Thoracic aorta (tissue), 2 donors: ENCODE measurements around the gene GOLGA1. TPM values are rescaled to one million over a fixed set of nuclear protein-coding genes. Genes with fewer than 3 reads are reported as not detected.
"Not testable (repeated sequence)": the region's sequence is repeated elsewhere in the genome, so short reads cannot be mapped to it uniquely, and the experiment has no call there.

Experiments
- ATAC-seq: fragments of 150-250 bp; one replicate; pipeline ENCODE4 v1.8.0; 2017; ENCODE audit warnings: low read depth; ENCODE audit not compliant: insufficient number of reproducible peaks, low FRiP score
- DNase-seq: peaks from one replicate; pipeline ENCODE4 v3.0.0-alpha.2; 2020; ENCODE audit warnings: low spot score
- H3K27ac ChIP-seq, 2 donors: fragments of 200-600 bp; sonication (generic); 1 replicate in 1 of 2; 2 replicates in 1 of 2; pipeline ENCODE4 v1.5.1; 2016; ENCODE audit warnings: mild to moderate bottlenecking in 2 of 2, moderate library complexity in 2 of 2
- H3K27me3 ChIP-seq: fragments of 200-600 bp; sonication (generic); replicated peaks from 2 replicates; pipeline ENCODE4 v1.6.0; 2016; ENCODE audit warnings: mild to moderate bottlenecking; ENCODE audit not compliant: insufficient read depth
- H3K36me3 ChIP-seq: fragments of 200-600 bp; sonication (generic); one replicate; pipeline ENCODE4 v1.5.1; 2016
- H3K4me1 ChIP-seq, 2 donors: fragments of 200-600 bp; sonication (generic); 1 replicate in 1 of 2; 2 replicates in 1 of 2; pipeline versions ENCODE4 v1.5.1 to v1.6.0; 2016; ENCODE audit warnings: low read depth in 2 of 2, mild to moderate bottlenecking in 1 of 2; ENCODE audit not compliant: control insufficient read depth in 1 of 2
- H3K4me3 ChIP-seq: fragments of 200-600 bp; sonication (generic); 2 replicates; pipeline ENCODE4 v1.5.1; 2016; ENCODE audit warnings: mild to moderate bottlenecking
- H3K9me3 ChIP-seq: fragments of 200-600 bp; sonication (generic); 2 replicates; pipeline ENCODE4 v1.5.1; 2016
- total RNA-seq, 2 donors: library from RNA; depleted of rRNA; stranded (reverse); fragments of >200 nt; gene quantifications; one replicate each; pipeline versions ENCODE4 v1.1.0 to v1.2.3, GENCODE V29; 2016
- TF ChIP-seq, protein P1 (sequence below): fragments of 200-600 bp; sonication (generic); IDR thresholded peaks from one replicate; pipeline ENCODE4 v1.5.1; 2019; ENCODE audit warnings: antibody characterized with exemption

The GOLGA1 gene
- total RNA-seq, 2 donors from 2014 or later, result 11.6 to 22.2 TPM

DNA sequence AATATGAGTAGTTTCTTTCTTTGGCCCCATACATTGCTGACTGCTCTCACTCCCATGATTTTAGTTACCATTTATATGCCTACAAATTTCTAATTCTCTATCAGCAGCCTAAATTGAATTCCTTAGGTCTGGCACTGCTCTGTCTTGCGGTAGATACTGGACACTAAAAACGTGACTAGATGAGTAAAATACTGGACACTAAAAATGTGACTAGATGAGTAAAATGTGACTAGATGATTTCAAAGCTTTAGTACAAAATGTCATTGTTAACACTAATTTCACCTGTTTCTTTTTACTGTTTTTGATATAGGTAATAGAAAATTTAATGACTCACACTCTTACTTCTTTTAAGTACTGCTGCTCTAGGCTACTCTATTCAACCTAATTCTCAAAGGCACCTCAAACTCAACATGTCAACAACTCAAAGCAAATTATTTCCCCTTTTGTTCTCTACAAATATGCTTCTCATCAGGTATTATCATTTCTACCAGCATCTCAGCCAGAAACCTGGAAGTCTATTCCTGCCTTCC lies 31.4 kb upstream of the GOLGA1 start:
- H3K4me1 ChIP-seq, result no peaks in the 10 kb centered on the region
- TF ChIP-seq, protein P1, sequence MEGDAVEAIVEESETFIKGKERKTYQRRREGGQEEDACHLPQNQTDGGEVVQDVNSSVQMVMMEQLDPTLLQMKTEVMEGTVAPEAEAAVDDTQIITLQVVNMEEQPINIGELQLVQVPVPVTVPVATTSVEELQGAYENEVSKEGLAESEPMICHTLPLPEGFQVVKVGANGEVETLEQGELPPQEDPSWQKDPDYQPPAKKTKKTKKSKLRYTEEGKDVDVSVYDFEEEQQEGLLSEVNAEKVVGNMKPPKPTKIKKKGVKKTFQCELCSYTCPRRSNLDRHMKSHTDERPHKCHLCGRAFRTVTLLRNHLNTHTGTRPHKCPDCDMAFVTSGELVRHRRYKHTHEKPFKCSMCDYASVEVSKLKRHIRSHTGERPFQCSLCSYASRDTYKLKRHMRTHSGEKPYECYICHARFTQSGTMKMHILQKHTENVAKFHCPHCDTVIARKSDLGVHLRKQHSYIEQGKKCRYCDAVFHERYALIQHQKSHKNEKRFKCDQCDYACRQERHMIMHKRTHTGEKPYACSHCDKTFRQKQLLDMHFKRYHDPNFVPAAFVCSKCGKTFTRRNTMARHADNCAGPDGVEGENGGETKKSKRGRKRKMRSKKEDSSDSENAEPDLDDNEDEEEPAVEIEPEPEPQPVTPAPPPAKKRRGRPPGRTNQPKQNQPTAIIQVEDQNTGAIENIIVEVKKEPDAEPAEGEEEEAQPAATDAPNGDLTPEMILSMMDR, result no peak
- DNase-seq (no peak), ATAC-seq (no peak)
- no peaks in the 10 kb centered on the region for H3K27me3 ChIP-seq
- no peaks in the 10 kb centered on the region for H3K9me3 ChIP-seq
- H3K36me3 ChIP-seq, result no peaks in the 10 kb centered on the region
- no peak overlapping the region for H3K4me3 ChIP-seq
- no peak overlapping the region for H3K27ac ChIP-seq

DNA sequence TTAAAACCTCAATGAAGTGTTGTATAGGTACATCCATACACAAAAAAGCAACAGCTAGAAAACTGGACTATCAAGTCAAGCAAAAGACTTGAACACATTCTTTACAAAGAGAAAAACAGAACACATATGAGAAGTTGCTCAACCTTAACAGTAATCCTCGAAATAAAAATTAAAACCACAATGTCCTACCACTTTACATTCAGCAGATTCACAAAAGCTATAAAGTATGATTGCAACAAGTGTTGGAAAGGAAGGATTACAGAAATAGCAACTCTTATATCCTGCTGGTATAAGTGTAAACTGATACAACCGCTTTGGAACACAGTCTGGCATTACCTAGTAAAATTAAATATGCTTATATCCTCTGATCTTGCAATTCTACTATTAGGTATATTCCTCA lies 28.5 kb upstream of the GOLGA1 start:
- Histone ChIP-seq H3K27me3 (no peaks in the 10 kb centered on the region), H3K9me3 (no peaks in the 10 kb centered on the region), H3K27ac (no peak overlapping the region), H3K36me3 (no peaks in the 10 kb centered on the region), H3K4me3 (no peak overlapping the region), H3K4me1 (no peaks in the 10 kb centered on the region)
- TF ChIP-seq, protein P1, result no peak
- ATAC-seq, result no peak
- no peak for DNase-seq

DNA sequence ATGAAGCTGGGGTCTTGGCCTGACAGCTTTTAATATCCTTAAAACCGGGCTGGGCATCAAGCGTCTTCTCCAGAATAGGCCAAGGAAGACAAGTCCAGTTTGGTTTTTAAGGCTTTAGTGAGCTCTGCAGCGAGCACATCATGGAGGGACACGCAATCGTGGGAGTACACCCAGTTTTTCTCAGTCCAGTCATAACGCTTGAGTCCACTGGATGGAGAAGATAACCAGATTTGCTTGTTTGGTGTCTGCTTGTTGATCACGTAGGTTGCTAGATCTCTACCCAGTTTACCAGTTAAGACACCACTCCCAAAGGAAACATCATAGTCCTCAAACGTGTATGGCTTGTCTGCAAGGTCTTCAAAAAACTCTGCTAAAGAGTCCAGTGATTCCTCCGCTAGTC lies 27.4 kb upstream of the GOLGA1 start:
- Histone ChIP-seq H3K4me3 (no peak overlapping the region), H3K27ac (no peak overlapping the region), H3K27me3 (no peaks in the 10 kb centered on the region), H3K4me1 (no peaks in the 10 kb centered on the region), H3K9me3 (no peaks in the 10 kb centered on the region), H3K36me3 (no peaks in the 10 kb centered on the region)
- ATAC-seq, result no peak
- TF ChIP-seq, protein P1, result no peak
- no peak for DNase-seq

DNA sequence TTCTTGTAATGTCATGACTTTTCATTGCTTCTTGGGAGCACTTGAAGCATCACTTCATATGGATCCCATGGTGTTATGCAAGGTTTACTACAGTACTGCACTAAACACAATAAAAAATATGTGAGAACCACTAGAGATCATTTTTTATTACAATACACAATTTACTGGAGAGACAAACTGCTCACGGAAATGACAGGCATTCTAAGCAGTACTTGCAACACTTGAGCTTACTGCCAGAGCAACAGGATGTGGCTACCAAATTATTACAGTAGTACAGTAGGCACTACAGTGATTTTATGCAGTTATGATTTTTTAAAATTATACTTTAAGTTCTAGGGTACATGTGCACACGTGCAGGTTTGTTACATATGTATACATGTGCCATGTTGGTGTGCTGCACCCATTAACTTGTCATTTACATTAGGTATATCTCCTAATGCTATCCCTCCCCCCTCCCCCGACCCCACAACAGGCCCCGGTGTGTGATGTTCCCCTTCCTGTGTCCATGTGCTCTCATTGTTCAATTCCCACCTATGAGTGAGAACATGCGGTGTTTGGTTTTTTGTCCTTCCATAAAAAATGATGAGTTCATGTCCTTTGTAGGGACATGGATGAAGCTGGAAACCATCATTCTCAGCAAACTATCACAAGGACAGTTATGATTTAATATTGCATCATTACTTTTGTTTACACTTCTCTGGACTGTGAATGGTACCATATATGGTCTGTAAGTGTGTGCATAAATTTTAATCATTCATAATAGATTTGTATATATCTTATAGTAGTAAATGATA lies 25.1 kb upstream of the GOLGA1 start:
- not testable (repeated sequence) for ATAC-seq, H3K36me3 ChIP-seq, DNase-seq, H3K27me3 ChIP-seq, H3K4me1 ChIP-seq, H3K4me3 ChIP-seq, H3K27ac ChIP-seq, H3K9me3 ChIP-seq

DNA sequence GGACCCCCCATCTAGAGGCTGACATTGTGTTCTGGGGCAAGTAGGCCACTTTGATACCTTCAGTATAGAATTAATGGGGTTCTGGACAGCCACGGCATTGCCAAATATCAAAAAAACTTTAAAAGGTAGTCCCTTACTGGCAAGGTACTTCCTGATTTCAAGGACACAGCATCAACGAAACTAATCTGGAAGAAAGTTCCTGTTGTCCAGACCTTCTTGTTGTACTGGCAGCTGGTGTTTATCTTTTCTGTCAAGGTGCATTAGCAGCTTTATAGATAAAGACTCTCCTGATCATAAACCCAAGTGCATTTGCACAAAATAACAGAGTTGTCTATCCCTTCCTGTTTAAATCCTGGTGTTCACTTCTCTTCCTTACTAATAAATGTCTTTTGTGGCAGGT lies 23.7 kb upstream of the GOLGA1 start:
- Histone ChIP-seq H3K27me3 (no peaks in the 10 kb centered on the region), H3K9me3 (no peaks in the 10 kb centered on the region), H3K4me1 (no peaks in the 10 kb centered on the region), H3K36me3 (no peaks in the 10 kb centered on the region), H3K4me3 (no peak overlapping the region), H3K27ac (no peak overlapping the region)
- no peak for DNase-seq
- ATAC-seq, result no peak
- TF ChIP-seq, protein P1, result no peak

DNA sequence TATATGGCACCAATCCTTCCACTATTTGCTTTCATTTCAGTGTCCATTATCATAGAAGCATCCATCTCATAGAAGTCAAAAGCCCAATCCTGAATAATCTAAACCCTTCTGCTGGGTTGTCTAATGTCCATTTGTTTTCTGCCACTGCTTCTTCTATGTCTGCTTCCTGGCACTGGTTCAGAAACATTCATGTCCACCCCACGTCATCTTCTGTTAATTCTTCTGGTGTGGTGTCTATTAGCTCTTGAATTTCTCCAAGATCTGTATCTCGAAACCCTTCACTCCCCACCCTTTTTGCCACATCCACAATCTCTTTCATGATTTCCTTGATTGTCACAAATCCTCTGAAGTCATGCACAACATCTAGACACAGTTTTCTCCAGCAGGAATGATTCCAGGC lies 23.2 kb upstream of the GOLGA1 start:
- TF ChIP-seq, protein P1, result no peak
- H3K4me3 ChIP-seq, result no peak overlapping the region
- H3K4me1 ChIP-seq, result no peaks in the 10 kb centered on the region
- no peaks in the 10 kb centered on the region for H3K27me3 ChIP-seq
- H3K27ac ChIP-seq, result no peak overlapping the region
- H3K36me3 ChIP-seq, result no peaks in the 10 kb centered on the region
- DNase-seq (no peak), ATAC-seq (no peak)
- no peaks in the 10 kb centered on the region for H3K9me3 ChIP-seq
